Measurements from ENCODE around the gene GRIK3. TPM values are rescaled to one million over a fixed set of nuclear protein-coding genes. Genes with fewer than 3 reads are reported as not detected.

The GRIK3 gene
- total and polyA plus RNA-seq, 2 of the 8 experiments (the other 6 are each of a cell fraction or from before 2014, with no cell fraction given): 2.1 to 3.4 TPM

DNA sequence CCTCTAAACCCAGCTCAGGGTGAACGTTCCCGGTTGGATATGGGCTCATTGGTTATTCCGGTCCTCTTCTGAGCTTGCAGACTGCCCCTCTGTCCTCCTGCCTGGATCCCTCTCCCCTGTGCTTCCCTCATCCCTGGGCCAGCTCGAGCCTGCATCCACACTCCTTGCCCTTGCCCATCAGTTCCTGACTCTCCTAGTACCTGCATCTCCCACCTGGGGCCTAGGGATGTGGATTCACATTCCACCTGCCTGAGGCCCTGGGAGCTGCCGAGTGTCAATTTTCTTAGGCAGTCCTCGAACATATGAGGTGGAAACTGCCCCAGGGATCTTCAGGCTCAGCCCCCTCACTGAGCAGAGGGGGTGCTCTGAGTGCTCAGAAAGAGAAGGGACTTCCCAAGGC, 252.2 kb downstream of the GRIK3 start:
- FAIRE-seq: no peak

More for the DNA sequence above, 252.2 kb downstream of the GRIK3 start:
- Histone ChIP-seq H2AK5ac (ENCODE audit: low read depth, low read length) (no peak overlapping the region), H3K9ac (replicated peaks in 1 of 4; ENCODE audit: extremely low read depth in 1 of 4, low read depth in 3 of 4, low read length in 3 of 4) (no peak overlapping the region), H3K36me3 (ENCODE audit: control insufficient read depth in 2 of 4, insufficient read depth in 4 of 4, low read length in 3 of 4) (no peaks in the 10 kb centered on the region), H3K9me3 (ENCODE audit: insufficient read depth in 2 of 2, low read depth in 1 of 2, low read length in 1 of 2) (no peaks in the 10 kb centered on the region), H2BK20ac (ENCODE audit: low read length) (no peak overlapping the region), H3K14ac (ENCODE audit: insufficient read length) (no peak overlapping the region), H3K4me2 (ENCODE audit: insufficient read depth in 1 of 2, low read depth in 2 of 2, low read length in 2 of 2) (no peak overlapping the region), H4K91ac (replicated peaks; ENCODE audit: insufficient read length, low read length) (no peak overlapping the region), H3K4me1 (replicated peaks in 1 of 4; ENCODE audit: control insufficient read depth in 3 of 4, insufficient read depth in 4 of 4, low read length in 3 of 4) (peaks cover 0 to under 1% (median 0%) of the 10 kb centered on the region in 4 experiments; a peak in 2 of 7 replicates), H4K8ac (ENCODE audit: extremely low read depth, insufficient read depth, low read length) (peak overlapping the region; percentile 35; the same call in 1 of the 2 replicates), H3K23me2 (ENCODE audit: low read depth, low read length) (no peaks in the 10 kb centered on the region), H3K4ac (replicated peaks; ENCODE audit: insufficient read length, low read depth, low read length) (no peak overlapping the region), H2AFZ (ENCODE audit: low read length) (no peak overlapping the region), H2BK120ac (replicated peaks; ENCODE audit: low read depth, low read length) (no peak overlapping the region), H2BK5ac (ENCODE audit: low read depth, low read length) (0 out of 2 replicates have a peak overlapping the region, but pooled peaks have one; percentile 66), H4K20me1 (replicated peaks in 1 of 2; ENCODE audit: control insufficient read depth in 1 of 2, insufficient read depth in 2 of 2, low read length in 2 of 2) (no peaks in the 10 kb centered on the region), H3K27ac (ENCODE audit: low read depth, low read length) (no peak overlapping the region), H3K79me1 (ENCODE audit: low read depth, low read length) (no peaks in the 10 kb centered on the region), H4K5ac (ENCODE audit: insufficient read length, low read depth, low read length) (no peak overlapping the region), H3K79me2 (ENCODE audit: control insufficient read depth in 1 of 2, insufficient read depth in 2 of 2, low read length in 2 of 2) (no peaks in the 10 kb centered on the region), H3K27me3 (replicated peaks in 1 of 4; ENCODE audit: control insufficient read depth in 3 of 4, extremely low read depth in 1 of 4, insufficient read depth in 3 of 4, low read length in 3 of 4) (no peaks in the 10 kb centered on the region), H3K56ac (replicated peaks; ENCODE audit: insufficient read length, low read depth, low read length) (no peak overlapping the region), H3K23ac (ENCODE audit: insufficient read length) (no peak overlapping the region), H2BK12ac (ENCODE audit: low read depth, low read length) (no peak overlapping the region), H2BK15ac (ENCODE audit: low read length) (no peak overlapping the region), H3K4me3 (ENCODE audit: extremely low read depth in 1 of 4, insufficient read depth in 2 of 4, low read depth in 3 of 4, low read length in 4 of 4) (no peak overlapping the region), H3K18ac (ENCODE audit: extremely low read depth, low read length) (no peak overlapping the region)
- DNase-seq (ENCODE audit: low read depth in 1 of 2, low spot score in 2 of 2): no peak
- no peak for TF ChIP-seq YY1 (IDR thresholded peaks at IDR 0.05; ENCODE audit: low read depth, low read length)
- no peak for TF ChIP-seq CHD1 (IDR thresholded peaks at IDR 0.05; ENCODE audit: low read depth, low read length)
- WGBS, 2 experiments (ENCODE audit: extremely low coverage in 1 of 2, insufficient coverage in 1 of 2, insufficient read length in 1 of 2, insufficient replicate concordance in 2 of 2, low coverage in 1 of 2, low lambda C conversion rate in 2 of 2, missing lambda C conversion rate in 1 of 2): 95% methylated on average over 6 of the region's 6 CpGs; no CpG with 5 or more reads in 1 of the 2 experiments
- ChIA-PET CTCF (ENCODE audit: partially characterized antibody) (interaction anchor here (0.8 to 5.2 kb wide), 10 partner anchors 10 to 173 kb away, joined by 3 to 20 read pairs (median 3); no protein-coding TSS in a partner anchor), POLR2A (ENCODE audit: partially characterized antibody) (interaction anchor here (0.9 to 1.8 kb wide), 3 partner anchors 10 to 12 kb away, joined by 3 to 5 read pairs (median 4); no protein-coding TSS in a partner anchor)
